ENCODE results near the gene LHFPL3. TPM values are rescaled to one million over a fixed set of nuclear protein-coding genes. Genes with fewer than 3 reads are reported as not detected.

The LHFPL3 gene
- total RNA-seq, 4 donors from 2014 or later: not detected

DNA sequence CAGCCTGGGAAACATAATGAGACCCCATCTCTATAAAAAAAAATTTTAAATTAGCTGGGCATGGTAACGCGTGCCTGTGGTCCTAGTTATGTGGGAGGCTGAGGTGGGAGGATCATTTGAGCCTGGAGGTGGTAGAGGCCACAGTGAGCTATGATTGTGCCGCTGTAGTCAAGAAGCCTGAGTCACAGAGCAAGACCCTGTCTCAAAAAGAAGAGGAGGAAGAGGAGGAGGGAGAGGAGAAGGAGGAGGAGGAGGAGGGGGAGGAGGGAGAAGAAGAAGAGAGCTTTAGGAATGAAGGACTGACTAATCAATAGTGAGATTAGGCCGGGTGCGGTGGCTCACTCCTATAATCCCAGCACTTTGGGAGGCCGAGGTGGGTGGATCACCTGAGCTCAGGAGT, 573.8 kb downstream of the LHFPL3 start:
- in situ Hi-C loops (cut with MboI; ENCODE audit: low sequenced_read_pairs in 4 of 4): loop anchor here in 1 of 4 donors (25.0 kb wide), 1 partner anchor 665 kb away; no protein-coding TSS in a partner anchor

DNA sequence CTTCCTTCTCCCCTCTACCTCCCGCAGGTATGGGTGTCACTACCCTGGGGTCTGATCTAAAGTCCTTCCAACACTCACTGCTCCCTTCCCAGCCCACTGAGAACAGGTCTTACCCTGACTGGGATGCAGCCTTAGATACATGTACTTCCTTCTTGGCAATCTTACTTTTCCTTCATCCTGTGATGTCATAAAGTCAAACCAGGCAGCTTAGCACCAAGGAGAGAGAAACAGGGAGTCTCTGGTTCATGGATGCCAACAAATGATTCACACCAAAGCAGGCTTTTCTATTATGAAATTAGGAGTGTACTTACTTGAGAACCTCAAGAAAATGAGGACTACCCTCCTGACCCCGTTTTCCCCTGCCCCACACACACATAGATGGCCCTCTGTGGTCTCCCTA, 574.6 kb downstream of the LHFPL3 start:
- no peak for ATAC-seq
- TF ChIP-seq POLR2A (IDR thresholded peaks at IDR 0.05): no peak
- TF ChIP-seq, protein P1, sequence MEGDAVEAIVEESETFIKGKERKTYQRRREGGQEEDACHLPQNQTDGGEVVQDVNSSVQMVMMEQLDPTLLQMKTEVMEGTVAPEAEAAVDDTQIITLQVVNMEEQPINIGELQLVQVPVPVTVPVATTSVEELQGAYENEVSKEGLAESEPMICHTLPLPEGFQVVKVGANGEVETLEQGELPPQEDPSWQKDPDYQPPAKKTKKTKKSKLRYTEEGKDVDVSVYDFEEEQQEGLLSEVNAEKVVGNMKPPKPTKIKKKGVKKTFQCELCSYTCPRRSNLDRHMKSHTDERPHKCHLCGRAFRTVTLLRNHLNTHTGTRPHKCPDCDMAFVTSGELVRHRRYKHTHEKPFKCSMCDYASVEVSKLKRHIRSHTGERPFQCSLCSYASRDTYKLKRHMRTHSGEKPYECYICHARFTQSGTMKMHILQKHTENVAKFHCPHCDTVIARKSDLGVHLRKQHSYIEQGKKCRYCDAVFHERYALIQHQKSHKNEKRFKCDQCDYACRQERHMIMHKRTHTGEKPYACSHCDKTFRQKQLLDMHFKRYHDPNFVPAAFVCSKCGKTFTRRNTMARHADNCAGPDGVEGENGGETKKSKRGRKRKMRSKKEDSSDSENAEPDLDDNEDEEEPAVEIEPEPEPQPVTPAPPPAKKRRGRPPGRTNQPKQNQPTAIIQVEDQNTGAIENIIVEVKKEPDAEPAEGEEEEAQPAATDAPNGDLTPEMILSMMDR (IDR thresholded peaks at IDR 0.05 in 4 of 5, conservative IDR thresholded peaks at IDR 0.05 in 1 of 5): no peak
- Histone ChIP-seq H3K4me1 (no peaks in the 10 kb centered on the region), H3K36me3 (no peaks in the 10 kb centered on the region), H3K9me3 (no peaks in the 10 kb centered on the region), H3K4me3 (no peak overlapping the region), H3K27me3 (no peaks in the 10 kb centered on the region), H3K27ac (no peak overlapping the region)
- in situ Hi-C loops (cut with MboI; ENCODE audit: low sequenced_read_pairs in 4 of 4) (loop anchor here in 1 of 4 donors (25.0 kb wide), 1 partner anchor 666 kb away; no protein-coding TSS in a partner anchor), intact Hi-C loops (cut with DNase I; ENCODE audit: low total_unique reads) (no loop called here)
- DNase-seq: no peak

More for the DNA sequence above, 573.8 kb downstream of the LHFPL3 start:
- no peak for DNase-seq
- Histone ChIP-seq H3K4me3 (no peak overlapping the region), H3K27me3 (no peaks in the 10 kb centered on the region), H3K4me1 (no peaks in the 10 kb centered on the region), H3K9me3 (no peaks in the 10 kb centered on the region), H3K27ac (no peak overlapping the region), H3K36me3 (no peaks in the 10 kb centered on the region)
- intact Hi-C loops (cut with DNase I; ENCODE audit: low total_unique reads): no loop called here
- TF ChIP-seq, protein P1 (IDR thresholded peaks at IDR 0.05 in 4 of 5, conservative IDR thresholded peaks at IDR 0.05 in 1 of 5): no peak
- no peak for TF ChIP-seq POLR2A (IDR thresholded peaks at IDR 0.05)
- ATAC-seq: no peak

DNA sequence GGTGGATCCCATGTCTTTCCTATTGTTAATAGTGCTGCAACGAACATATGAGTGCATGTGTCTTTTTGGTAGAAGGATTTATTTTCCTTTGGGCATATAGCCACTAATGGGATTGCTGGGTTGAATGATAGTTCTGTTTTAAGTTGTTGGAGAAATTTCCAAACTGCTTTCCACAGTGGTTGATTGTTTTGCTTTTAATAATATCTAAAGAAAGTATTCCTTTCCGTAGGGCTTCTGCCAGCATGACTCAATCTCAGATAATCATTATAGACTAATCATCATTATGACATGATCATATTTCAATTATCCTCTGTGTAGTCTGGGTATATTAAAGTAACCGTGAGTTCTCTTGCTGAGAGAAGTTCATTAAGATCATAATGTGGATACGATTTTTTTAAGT, 575.4 kb downstream of the LHFPL3 start:
- Histone ChIP-seq H3K4me1 (no peaks in the 10 kb centered on the region), H3K36me3 (no peaks in the 10 kb centered on the region), H3K9me3 (no peaks in the 10 kb centered on the region), H3K4me3 (no peak overlapping the region), H3K27me3 (no peaks in the 10 kb centered on the region), H3K27ac (no peak overlapping the region)
- in situ Hi-C loops (cut with MboI; ENCODE audit: low sequenced_read_pairs in 4 of 4): loop anchor here in 1 of 4 donors (25.0 kb wide), 1 partner anchor 667 kb away; no protein-coding TSS in a partner anchor
- no peak for DNase-seq
- intact Hi-C loops (cut with DNase I; ENCODE audit: low total_unique reads): no loop called here
- no peak for ATAC-seq
- TF ChIP-seq, protein P1 (IDR thresholded peaks at IDR 0.05 in 4 of 5, conservative IDR thresholded peaks at IDR 0.05 in 1 of 5): no peak
- no peak for TF ChIP-seq POLR2A (IDR thresholded peaks at IDR 0.05)

DNA sequence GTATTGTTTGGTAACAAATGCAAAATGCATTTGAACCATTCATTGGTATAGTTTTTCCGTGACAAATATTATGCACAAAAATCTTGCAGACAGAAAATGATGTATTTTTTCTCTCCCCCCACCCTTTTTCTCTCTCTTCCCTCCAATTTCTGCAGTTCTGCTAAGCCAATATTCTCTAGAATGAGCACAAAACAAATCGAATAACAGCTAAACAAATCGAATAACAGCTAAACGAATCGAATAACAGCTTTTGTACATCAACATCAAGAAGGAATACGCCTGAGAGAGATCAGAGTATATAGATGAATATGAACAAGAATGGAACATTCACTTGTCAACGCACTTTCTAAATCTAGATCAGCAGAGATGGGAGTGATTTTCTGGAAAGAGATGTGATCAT, 577.6 kb downstream of the LHFPL3 start:
- Histone ChIP-seq H3K9me3 (no peaks in the 10 kb centered on the region), H3K4me3 (no peak overlapping the region), H3K27me3 (no peaks in the 10 kb centered on the region), H3K27ac (no peak overlapping the region), H3K36me3 (no peaks in the 10 kb centered on the region), H3K4me1 (no peaks in the 10 kb centered on the region)
- DNase-seq (no peak), ATAC-seq (no peak)
- in situ Hi-C loops (cut with MboI; ENCODE audit: low sequenced_read_pairs in 4 of 4): loop anchor here in 1 of 4 donors (25.0 kb wide), 1 partner anchor 669 kb away; no protein-coding TSS in a partner anchor
- intact Hi-C loops (cut with DNase I; ENCODE audit: low total_unique reads): no loop called here
- TF ChIP-seq, protein P1 (IDR thresholded peaks at IDR 0.05 in 4 of 5, conservative IDR thresholded peaks at IDR 0.05 in 1 of 5): no peak
- no peak for TF ChIP-seq POLR2A (IDR thresholded peaks at IDR 0.05)

DNA sequence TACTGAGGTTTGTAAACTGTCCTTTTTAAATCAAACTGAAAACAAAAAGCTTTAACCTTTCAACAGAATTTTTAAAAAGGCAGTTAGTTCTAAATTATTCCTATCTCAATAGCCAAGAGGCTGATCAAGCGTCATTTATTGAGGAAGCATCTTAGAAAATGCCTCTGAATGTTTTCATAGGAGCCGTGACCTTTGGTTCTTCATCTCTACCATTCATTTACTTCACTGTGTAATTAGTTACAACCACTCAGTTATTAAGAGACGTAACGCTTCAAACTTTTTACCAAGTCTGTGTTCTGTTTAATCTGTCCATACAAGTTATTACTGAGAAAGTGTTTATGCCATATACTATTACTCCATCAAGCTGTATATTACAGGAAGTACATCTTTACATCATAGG, 578.2 kb downstream of the LHFPL3 start:
- H3K27me3 ChIP-seq: no peaks in the 10 kb centered on the region
- H3K9me3 ChIP-seq: no peaks in the 10 kb centered on the region
- ATAC-seq (no peak), DNase-seq (no peak)
- in situ Hi-C loops (cut with MboI; ENCODE audit: low sequenced_read_pairs in 4 of 4): loop anchor here in 1 of 4 donors (25.0 kb wide), 1 partner anchor 669 kb away; no protein-coding TSS in a partner anchor
- no peaks in the 10 kb centered on the region for H3K4me1 ChIP-seq
- no peaks in the 10 kb centered on the region for H3K36me3 ChIP-seq
- no peak overlapping the region for H3K27ac ChIP-seq
- H3K4me3 ChIP-seq: no peak overlapping the region
- TF ChIP-seq, protein P1 (IDR thresholded peaks at IDR 0.05 in 4 of 5, conservative IDR thresholded peaks at IDR 0.05 in 1 of 5): no peak
- TF ChIP-seq POLR2A (IDR thresholded peaks at IDR 0.05): no peak
- intact Hi-C loops (cut with DNase I; ENCODE audit: low total_unique reads): no loop called here
